GM12801 (cell line): Measurements from ENCODE around the gene CERS2.

ENCODE experiments used
- TF ChIP-seq, protein P1 (sequence below): IDR thresholded peaks from one replicate; pipeline ENCODE4 v1.5.1; 2011; ENCODE audit warnings: control low read depth; ENCODE audit not compliant: insufficient read length; ENCODE audit errors: extremely low read depth

Gene CERS2

DNA sequence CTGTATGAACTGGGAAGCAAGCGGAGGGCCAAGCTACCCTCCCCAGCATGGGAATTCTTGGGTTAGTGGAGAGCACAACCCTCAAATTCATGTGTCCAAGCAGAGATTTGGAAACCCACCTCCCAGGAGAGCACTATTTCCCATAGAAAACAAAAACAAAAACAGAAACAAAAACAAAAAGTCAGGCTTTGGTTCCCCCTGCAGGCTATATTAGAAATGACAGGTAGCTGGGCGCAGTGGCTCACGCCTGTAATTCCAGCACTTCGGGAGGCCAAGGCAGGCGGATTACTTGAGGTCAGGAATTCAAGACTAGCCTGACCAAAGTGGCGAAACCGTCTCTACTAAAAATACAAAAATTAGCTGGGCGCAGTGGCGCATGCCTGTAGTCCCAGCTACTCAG is 21.3 kb upstream of the CERS2 start:
- TF ChIP-seq, protein P1, sequence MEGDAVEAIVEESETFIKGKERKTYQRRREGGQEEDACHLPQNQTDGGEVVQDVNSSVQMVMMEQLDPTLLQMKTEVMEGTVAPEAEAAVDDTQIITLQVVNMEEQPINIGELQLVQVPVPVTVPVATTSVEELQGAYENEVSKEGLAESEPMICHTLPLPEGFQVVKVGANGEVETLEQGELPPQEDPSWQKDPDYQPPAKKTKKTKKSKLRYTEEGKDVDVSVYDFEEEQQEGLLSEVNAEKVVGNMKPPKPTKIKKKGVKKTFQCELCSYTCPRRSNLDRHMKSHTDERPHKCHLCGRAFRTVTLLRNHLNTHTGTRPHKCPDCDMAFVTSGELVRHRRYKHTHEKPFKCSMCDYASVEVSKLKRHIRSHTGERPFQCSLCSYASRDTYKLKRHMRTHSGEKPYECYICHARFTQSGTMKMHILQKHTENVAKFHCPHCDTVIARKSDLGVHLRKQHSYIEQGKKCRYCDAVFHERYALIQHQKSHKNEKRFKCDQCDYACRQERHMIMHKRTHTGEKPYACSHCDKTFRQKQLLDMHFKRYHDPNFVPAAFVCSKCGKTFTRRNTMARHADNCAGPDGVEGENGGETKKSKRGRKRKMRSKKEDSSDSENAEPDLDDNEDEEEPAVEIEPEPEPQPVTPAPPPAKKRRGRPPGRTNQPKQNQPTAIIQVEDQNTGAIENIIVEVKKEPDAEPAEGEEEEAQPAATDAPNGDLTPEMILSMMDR = no peak

DNA sequence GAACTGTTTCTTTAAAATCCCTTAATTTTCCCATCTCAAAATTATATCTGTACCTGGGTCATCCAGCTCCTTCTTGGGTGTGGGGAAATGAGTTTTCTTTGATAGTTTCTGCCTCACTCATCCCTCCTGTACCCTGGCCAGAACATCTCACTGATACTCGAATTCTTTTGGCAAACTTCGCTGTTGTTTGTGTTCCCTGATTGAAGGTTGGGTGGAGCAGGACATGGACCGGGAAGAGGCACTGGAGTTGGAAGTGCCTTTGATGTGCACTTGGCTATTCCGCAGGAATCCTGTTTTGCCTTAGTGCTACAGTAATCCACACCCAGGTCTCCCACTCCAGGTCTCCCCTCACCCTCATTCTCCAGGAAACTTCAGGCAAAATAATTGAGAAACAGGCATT is 20.8 kb upstream of the CERS2 start:
- TF ChIP-seq, protein P1 = no peak

DNA sequence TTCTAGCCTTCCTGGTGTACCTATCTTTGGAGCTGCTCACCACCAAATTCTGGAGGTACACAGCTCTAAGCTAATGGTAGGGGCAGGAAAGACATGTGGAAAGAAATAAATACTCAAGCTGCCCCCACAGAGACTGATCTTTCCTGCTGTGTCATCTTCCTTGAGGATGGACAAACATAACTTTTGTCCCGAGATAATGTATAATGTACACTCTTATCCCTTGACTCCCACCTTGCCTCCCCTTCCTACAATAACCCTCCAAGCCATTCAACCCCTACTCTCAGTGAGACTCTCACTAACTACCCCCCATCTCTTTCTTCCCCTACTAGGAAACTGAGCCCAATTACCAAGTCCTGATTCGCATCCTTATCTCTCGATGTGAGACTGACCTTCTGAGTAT is 19.6 kb upstream of the CERS2 start:
- TF ChIP-seq, protein P1 = no peak

DNA sequence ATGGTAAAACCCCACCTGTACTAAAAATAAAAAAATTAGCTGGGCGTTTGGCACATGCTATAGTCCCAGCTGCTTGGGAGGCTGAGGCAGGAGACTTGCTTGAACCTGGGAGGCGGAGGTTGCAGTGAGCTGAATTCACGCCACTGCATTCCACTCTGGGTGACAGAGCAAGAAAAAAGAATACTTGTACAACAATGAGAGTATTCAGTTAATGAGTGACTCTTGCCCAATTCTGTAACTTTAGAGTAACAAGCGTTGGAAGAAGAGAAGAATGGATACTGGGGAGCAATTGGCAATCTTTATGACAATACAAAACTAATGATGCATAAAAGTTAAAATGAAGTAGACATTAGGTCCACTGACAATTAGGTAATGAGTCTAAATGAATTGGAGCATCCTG is 18.0 kb upstream of the CERS2 start:
- TF ChIP-seq, protein P1 = no peak

DNA sequence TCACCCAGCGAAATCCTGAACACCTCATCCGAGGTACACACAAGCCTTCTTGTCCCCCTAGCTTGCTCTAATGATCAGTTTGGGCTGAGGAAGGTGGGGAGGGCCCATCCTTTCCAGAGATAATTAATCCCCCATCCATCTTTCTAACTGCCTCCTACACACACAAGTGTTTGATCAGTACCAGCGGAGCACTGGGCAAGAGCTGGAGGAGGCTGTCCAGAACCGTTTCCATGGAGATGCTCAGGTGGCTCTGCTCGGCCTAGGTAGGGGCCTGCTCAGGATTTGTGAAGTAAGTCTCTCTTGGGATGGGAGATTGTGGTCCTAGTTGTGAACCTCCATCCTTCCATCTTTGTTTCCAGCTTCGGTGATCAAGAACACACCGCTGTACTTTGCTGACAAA is 13.3 kb upstream of the CERS2 start:
- TF ChIP-seq, protein P1 = no peak

DNA sequence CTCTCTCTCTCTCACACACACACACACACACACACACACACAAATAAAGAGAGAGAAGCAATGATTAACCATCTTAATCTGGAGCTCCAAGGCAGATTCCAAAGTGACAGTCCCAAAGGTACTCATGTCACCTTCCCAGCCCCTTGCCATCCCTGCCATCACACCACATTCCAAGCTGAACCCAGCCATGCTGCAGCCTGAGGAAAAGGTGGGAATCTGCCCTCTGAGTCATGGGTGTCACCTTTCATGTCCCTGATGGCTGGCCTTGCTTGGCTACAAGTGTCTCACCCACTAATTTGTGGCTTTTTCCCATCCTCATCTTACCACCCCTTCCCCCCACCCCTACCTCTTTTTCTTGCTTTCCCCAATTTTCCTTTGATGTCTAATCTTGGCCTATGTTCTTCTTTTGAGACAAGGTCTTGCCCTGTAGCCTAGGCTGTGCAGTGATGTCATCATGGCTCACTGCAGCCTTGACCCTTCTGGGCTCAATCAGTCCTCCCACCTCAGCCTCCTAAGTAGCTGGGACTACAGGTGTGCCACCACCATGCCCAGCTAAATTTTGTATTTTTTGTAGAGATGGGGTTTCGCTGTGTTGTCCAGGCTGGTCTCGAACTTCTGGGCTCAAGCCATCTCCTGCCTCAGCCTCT is 10.7 kb upstream of the CERS2 start:
- TF ChIP-seq, protein P1 = no peak

DNA sequence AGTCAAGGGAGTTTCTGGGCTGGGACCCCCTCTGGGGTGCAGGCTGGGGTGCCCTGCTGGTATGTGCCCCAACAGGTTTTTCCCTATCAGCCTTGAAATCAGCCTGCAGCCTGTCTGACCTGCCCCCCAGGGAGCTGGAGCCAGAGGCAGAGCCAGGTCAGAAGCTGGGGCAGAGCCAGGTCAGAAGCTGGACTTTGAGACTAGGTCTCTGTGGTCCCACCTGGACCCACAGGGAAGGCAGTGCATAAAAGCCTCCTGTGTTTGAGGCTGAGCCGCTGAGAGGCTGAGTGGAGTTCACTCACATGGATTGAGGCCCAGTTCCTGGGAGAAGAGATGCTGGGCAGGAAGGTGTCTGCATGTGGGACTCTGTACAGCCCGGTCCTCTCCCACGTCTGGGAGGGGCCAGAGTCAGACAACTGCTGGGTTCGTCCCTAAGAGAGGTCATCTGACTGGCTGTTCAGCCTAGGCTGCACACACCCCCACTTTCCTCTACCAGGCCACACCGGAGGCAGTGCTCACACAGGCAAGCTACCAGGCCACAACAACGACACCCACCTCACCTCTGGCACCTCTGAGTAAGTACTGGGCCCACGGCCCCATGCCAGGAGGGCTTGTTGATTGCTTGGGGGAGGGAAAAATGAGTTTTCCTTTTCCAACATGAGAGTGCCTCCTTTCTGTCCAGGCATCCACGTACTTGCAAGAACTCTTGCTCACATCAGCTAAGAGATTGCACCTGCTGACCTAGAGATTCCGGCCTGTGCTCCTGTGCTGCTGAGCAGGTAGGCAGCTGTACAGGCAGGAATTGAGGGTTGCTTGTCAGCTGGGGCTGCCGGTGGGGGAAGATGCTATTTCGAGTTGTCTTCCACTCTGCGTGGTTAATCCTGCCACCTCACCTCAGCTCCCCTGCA is 7.4 kb upstream of the CERS2 start, which contains the start of gene ANXA9:
Gene ANXA9, plus strand, starts transcription at position 488 of the 908 bp plus-strand sequence. CDS start 814 bp downstream, outside the sequence.
- TF ChIP-seq, protein P1 = no peak
